A549 (cell line): ENCODE data around the gene OR1F1. TPM values are rescaled to one million over a fixed set of nuclear protein-coding genes. Genes with fewer than 3 reads are reported as not detected.
"Not testable (repeated sequence)": the region's sequence is repeated elsewhere in the genome, so short reads cannot be mapped to it uniquely, and the experiment has no call there.

Source experiments
- ATAC-seq, 2 experiments: fragments of 200-7000 bp in 1 of 2; fragments of >200 bp in 1 of 2; cut with Nextera tagmentation in 1 of 2; cut with Tn5 transposase in 1 of 2; 3 replicates each; pipeline versions ENCODE4 v1.8.0 to v1.9.1; 2018 to 2020; ENCODE audit warnings: mild to moderate bottlenecking in 1 of 2, moderate library complexity in 1 of 2
- CTCF ChIA-PET: fragments of 300-600 bp; sonication (Branson Sonifier 250); formaldehyde crosslinking; extraction: SDS; loops from one replicate; lab custom pipeline; 2021; ENCODE audit warnings: antibody characterized with exemption, inconsistent platforms; lab: Yijun Ruan, JAX
- POLR2A ChIA-PET: fragments of 350-600 bp; formaldehyde crosslinking; extraction: SDS; loops from one replicate; lab custom pipeline; 2021; ENCODE audit warnings: antibody characterized with exemption, inconsistent platforms; lab: Yijun Ruan, JAX
- DNase-seq, 2 experiments: peaks; one replicate each; pipeline versions ENCODE4 v3.0.0 to v3.0.0-alpha.2; 2011 to 2016; ENCODE audit warnings: low read depth in 1 of 2, low spot score in 1 of 2
- FAIRE-seq: peaks from 2 replicates; lab custom pipeline; 2011; peaks lifted over from hg19 to GRCh38; lab: Jason Lieb, UNC
- H3K27ac ChIP-seq, 2 experiments: fragments of >200 bp; sonication (Bioruptor Twin); formaldehyde crosslinking; 3 replicates each; pipeline ENCODE4 v1.5.1; 2016 to 2017
- H3K4me1 ChIP-seq: fragments of >200 bp; sonication (Bioruptor Twin); formaldehyde crosslinking; 3 replicates; pipeline ENCODE4 v1.6.1; 2016
- H3K4me2 ChIP-seq: fragments of >200 bp; sonication (Bioruptor Twin); formaldehyde crosslinking; 3 replicates; pipeline ENCODE4 v1.6.1; 2016
- H3K4me3 ChIP-seq: fragments of >200 bp; sonication (Bioruptor Twin); formaldehyde crosslinking; 3 replicates; pipeline ENCODE4 v1.5.1; 2016
- H3K9me3 ChIP-seq: fragments of >200 bp; sonication (Bioruptor Twin); formaldehyde crosslinking; 3 replicates; pipeline ENCODE4 v1.6.1; 2016
- CBX8 ChIP-seq: fragments of 200-600 bp; sonication (generic); IDR thresholded peaks from 2 replicates; pipeline ENCODE4 v1.6.1; 2016
- CEBPB ChIP-seq, 2 experiments: fragments of >200 bp in 1 of 2; sonication (Bioruptor Twin) in 1 of 2; formaldehyde crosslinking in 1 of 2; IDR thresholded peaks; 2 replicates each; pipeline ENCODE4 v1.6.1; 2012 to 2016
- CHD4 ChIP-seq: fragments of 200-600 bp; sonication (generic); IDR thresholded peaks from 2 replicates; pipeline ENCODE4 v1.6.1; 2016; ENCODE audit warnings: antibody characterized with exemption, mild to moderate bottlenecking, borderline replicate concordance
- E2F6 ChIP-seq: IDR thresholded peaks from 2 replicates; pipeline ENCODE4 v1.6.1; 2012; ENCODE audit warnings: low read depth, borderline replicate concordance
- FOXS1 ChIP-seq: fragments of 250-450 bp; sonication (Bioruptor Pico); IDR thresholded peaks from 2 replicates; pipeline ENCODE4 v1.5.0; 2020; ENCODE audit warnings: mild to moderate bottlenecking, moderate library complexity
- HDAC2 ChIP-seq: fragments of 200-600 bp; sonication (generic); IDR thresholded peaks from 2 replicates; pipeline ENCODE4 v1.6.1; 2016
- HES2 ChIP-seq: fragments of >200 bp; sonication (Bioruptor Twin); formaldehyde crosslinking; IDR thresholded peaks from 2 replicates; pipeline ENCODE4 v1.6.1; 2016
- HEYL ChIP-seq: fragments of 250-450 bp; sonication (Bioruptor Pico); IDR thresholded peaks from 2 replicates; pipeline ENCODE4 v1.8.0; 2021; ENCODE audit warnings: mild to moderate bottlenecking, moderate library complexity
- HMGXB4 ChIP-seq: fragments of 250-450 bp; sonication (Bioruptor Pico); IDR thresholded peaks from 2 replicates; pipeline ENCODE4 v1.5.0; 2021; ENCODE audit warnings: mild to moderate bottlenecking, moderate library complexity, borderline replicate concordance
- HOXA7 ChIP-seq: fragments of 250-450 bp; sonication (Bioruptor Pico); IDR thresholded peaks from 2 replicates; pipeline ENCODE4 v1.5.0; 2020; ENCODE audit warnings: mild to moderate bottlenecking, moderate library complexity
- KDM1A ChIP-seq: fragments of 200-600 bp; sonication (generic); IDR thresholded peaks from 2 replicates; pipeline ENCODE4 v1.6.1; 2016; ENCODE audit warnings: low read depth, mild to moderate bottlenecking
- MAX ChIP-seq: IDR thresholded peaks from 2 replicates; pipeline ENCODE4 v1.6.1; 2012
- NFE2L2 ChIP-seq: fragments of 150-350 bp; conservative IDR thresholded peaks from 2 replicates; pipeline ENCODE4 v1.6.1; 2014; ENCODE audit warnings: low read length
- NR3C1 ChIP-seq: fragments of >200 bp; sonication (Bioruptor Twin); formaldehyde crosslinking; IDR thresholded peaks from 3 replicates; pipeline ENCODE4 v1.6.1; 2017
- TP53 ChIP-seq: fragments of 250-450 bp; sonication (Bioruptor Pico); IDR thresholded peaks from 2 replicates; pipeline ENCODE4 v1.5.0; 2021; ENCODE audit warnings: mild to moderate bottlenecking, moderate library complexity
- USF2 ChIP-seq: fragments of 450-650 bp; IDR thresholded peaks from 2 replicates; pipeline ENCODE4 v1.6.1; 2014; ENCODE audit warnings: antibody characterized with exemption
- WGBS: methylation state at CpG from one replicate; pipeline ENCODE4 v1.1.6; 2017; ENCODE audit errors: missing lambda C conversion rate; 5-methylcytosine and 5-hydroxymethylcytosine counted together
- polyA plus RNA-seq, 4 experiments: library from polyadenylated mRNA; depleted of rRNA in 3 of 4; stranded (reverse); fragments of >200 nt; fragmentation: RNase III in 1 of 4; extraction: RNeasy Plus Mini Kit Qiagen cat#74134 plus additional on column Dnase treatment in 1 of 4; gene quantifications; 2 replicates in 3 of 4; 3 replicates in 1 of 4; pipeline ENCODE4 v1.2.3, GENCODE V29; 2011 to 2017

Gene OR1F1
- polyA plus RNA-seq, 2 of the 4 experiments (the other 2 are of a cell fraction) = 0.31 to 1.3 TPM

DNA sequence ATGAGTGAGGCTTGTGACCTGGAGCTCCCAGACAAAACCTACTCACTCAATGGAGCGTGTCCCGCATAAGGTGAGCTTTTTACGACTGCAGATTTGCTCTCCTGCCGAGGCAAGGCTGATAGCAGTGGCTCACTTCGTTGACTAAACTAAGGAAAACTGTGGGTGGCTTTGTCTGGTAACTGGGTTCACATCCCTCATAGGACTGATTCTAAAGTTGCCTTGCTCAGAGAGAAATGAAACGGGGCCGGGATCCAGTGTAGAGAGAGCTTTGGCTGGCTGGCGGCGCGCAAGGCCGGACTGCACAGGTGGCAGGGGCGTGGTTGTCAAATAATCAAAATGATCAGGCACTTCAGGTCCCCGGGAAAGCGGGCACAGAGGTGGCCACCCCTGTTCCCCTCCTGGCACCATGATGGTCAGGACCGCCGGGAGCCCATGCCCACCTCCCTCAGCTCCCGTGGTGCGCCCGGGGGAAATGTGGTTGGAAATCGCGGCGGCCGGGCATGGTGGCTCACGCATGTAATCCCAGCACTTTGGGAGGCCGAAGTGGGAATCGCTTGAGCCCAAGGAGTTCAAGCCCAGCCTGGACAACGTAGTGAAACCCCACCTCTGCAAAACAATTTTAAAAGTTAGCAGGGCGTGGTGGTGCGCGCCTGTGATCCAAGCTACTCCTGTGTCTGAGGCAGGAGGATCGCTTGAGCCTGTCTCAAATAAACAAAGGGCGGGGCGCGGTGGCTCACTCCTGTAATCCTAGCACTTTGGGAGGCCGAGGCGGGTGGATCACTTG, 26.6 kb upstream of the OR1F1 start:
- H3K27ac ChIP-seq = peak overlapping the region; percentile 60 to 90
- ChIA-PET POLR2A (interaction anchor here (0.5 to 5.8 kb wide), 10 partner anchors 9 to 192 kb away, joined by 3 to 43 read pairs (median 6); partner anchors contain the start of genes OR1F1 and ZNF213), CTCF (interaction anchor here (0.9 to 4.5 kb wide), 5 partner anchors 11 to 30 kb away, joined by 3 to 40 read pairs (median 10); no protein-coding TSS in a partner anchor)
- peak overlapping the region; percentile 51 for H3K4me3 ChIP-seq
- DNase-seq = peak; percentile 59 to 81
- no peak for TF ChIP-seq HOXA7
- 0 out of 2 replicates have a peak, but pooled peaks have one; percentile 23 for TF ChIP-seq HDAC2
- TF ChIP-seq HES2 = no peak
- peak; percentile 86; the same call in 1 of the 2 replicates for TF ChIP-seq KDM1A
- TF ChIP-seq CHD4 = peak; percentile 97
- peak; percentile 9; the same call in 1 of the 2 replicates for TF ChIP-seq MAX
- FAIRE-seq = no peak
- ATAC-seq = peak; percentile 7 to 11; a peak in 4 of 6 replicates
- 3% methylated on average over 35 of the region's 36 CpGs for WGBS
- H3K4me1 ChIP-seq = peaks cover 3% of the 10 kb centered on the region; the same call in 2 of the 3 replicates
- H3K4me2 ChIP-seq = peak overlapping the region; percentile 100
- no peaks in the 10 kb centered on the region for H3K9me3 ChIP-seq

- no peaks in the 10 kb centered on the region for H3K9me3 ChIP-seq
- POLR2A ChIA-PET = no interaction called here
- FAIRE-seq = no peak
Observed at GRCh38 chr16:3164121-3164991, 23.6 kb upstream of the OR1F1 start.

GRCh38 chr16:3165111-3165822, 22.7 kb upstream of the OR1F1 start:
- DNase-seq (no peak), FAIRE-seq (no peak), ATAC-seq (no peak)
- TF ChIP-seq TP53 (CRISPR knock-in tag) (no peak), USF2 (peak; percentile 34; the same call in 1 of the 2 replicates)
- 76% methylated on average over 12 of the region's 12 CpGs for WGBS
- peaks cover 3% of the 10 kb centered on the region; the same call in 2 of the 3 replicates for H3K4me1 ChIP-seq
- H3K4me3 ChIP-seq = peak overlapping the region; percentile 26; the same call in 1 of the 3 replicates
- CTCF ChIA-PET = interaction anchor here (0.9 to 2.4 kb wide), 13 partner anchors 9 to 127 kb away, joined by 3 to 18 read pairs (median 7); no protein-coding TSS in a partner anchor
- peak overlapping the region; percentile 76 to 81 for H3K27ac ChIP-seq
- H3K4me2 ChIP-seq = peak overlapping the region; percentile 90
- POLR2A ChIA-PET = no interaction called here
- no peaks in the 10 kb centered on the region for H3K9me3 ChIP-seq

More at GRCh38 chr16:3164121-3164991, 23.6 kb upstream of the OR1F1 start:
- H3K27ac ChIP-seq = no peak overlapping the region
- 87% methylated on average over 36 of the region's 37 CpGs for WGBS
- H3K4me2 ChIP-seq = no peak overlapping the region
- H3K4me3 ChIP-seq = no peak overlapping the region
- no peak for DNase-seq
- CTCF ChIA-PET = interaction anchor here (0.9 to 4.5 kb wide), 9 partner anchors 9 to 126 kb away, joined by 3 to 40 read pairs (median 12); no protein-coding TSS in a partner anchor
- no peak for ATAC-seq
- no peak for TF ChIP-seq MAX
- peaks cover 3% of the 10 kb centered on the region; the same call in 2 of the 3 replicates for H3K4me1 ChIP-seq

DNA sequence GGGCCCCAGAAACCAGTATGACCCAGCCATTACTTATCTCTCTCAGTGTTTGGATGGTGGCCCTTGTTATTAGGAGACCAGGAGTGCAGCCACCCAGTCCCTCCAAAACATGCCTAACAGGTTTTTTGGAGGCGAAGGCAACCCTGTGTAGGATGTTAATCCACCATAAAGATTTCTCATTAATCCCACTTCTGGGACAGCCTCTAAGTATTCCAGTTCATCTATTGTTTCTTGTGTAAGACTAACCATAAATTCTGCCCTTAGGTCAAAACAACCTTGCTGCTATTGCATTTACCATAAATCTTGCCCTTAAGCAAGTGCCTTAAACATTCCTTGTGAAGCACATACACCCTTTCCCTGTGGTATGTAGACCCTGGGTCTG, 21.5 kb upstream of the OR1F1 start:
- ATAC-seq (no peak), FAIRE-seq (no peak), DNase-seq (no peak)
- CTCF ChIA-PET = interaction anchor here (0.6 to 2.4 kb wide), 11 partner anchors 8 to 106 kb away, joined by 3 to 18 read pairs (median 7); no protein-coding TSS in a partner anchor
- POLR2A ChIA-PET = no interaction called here
- TF ChIP-seq HMGXB4 (no peak), MAX (no peak), NR3C1 (no peak), E2F6 (no peak), NFE2L2 (no peak), HEYL (no peak), CBX8 (no peak), TP53 (CRISPR knock-in tag) (no peak), FOXS1 (CRISPR knock-in tag) (no peak), CEBPB (IDR thresholded peaks at IDR 0.05) (no peak), KDM1A (no peak)
- Histone ChIP-seq H3K27ac (no peak overlapping the region), H3K4me1 (peaks cover 3% of the 10 kb centered on the region; the same call in 2 of the 3 replicates), H3K9me3 (no peaks in the 10 kb centered on the region), H3K4me2 (no peak overlapping the region), H3K4me3 (no peak overlapping the region)
- 0% methylated on average over 1 of the region's 1 CpG for WGBS

- ChIA-PET CTCF (interaction anchor here (0.8 to 4.0 kb wide), 8 partner anchors 8 to 40 kb away, joined by 4 to 19 read pairs (median 8); no protein-coding TSS in a partner anchor), POLR2A (interaction anchor here (1.5 kb wide), 1 partner anchor 18 kb away, joined by 3 read pairs; no protein-coding TSS in a partner anchor)
- ATAC-seq, DNase-seq, FAIRE-seq, H3K9me3 ChIP-seq, H3K27ac ChIP-seq, H3K4me2 ChIP-seq, H3K4me3 ChIP-seq: not testable (repeated sequence)
- H3K4me1 ChIP-seq = peaks cover 15% of the 10 kb centered on the region; the same call in 2 of the 3 replicates
- 75% methylated on average over 7 of the region's 7 CpGs for WGBS
Observed at GRCh38 chr16:3168729-3169128, 19.3 kb upstream of the OR1F1 start.
